Measurements from ENCODE around the gene SIPA1L3.
"Not testable (repeated sequence)": the region's sequence is repeated elsewhere in the genome, so short reads cannot be mapped to it uniquely, and the experiment has no call there.

The SIPA1L3 gene

GRCh38 chr19:38062959-38063761 lies 156.2 kb downstream of the SIPA1L3 start:
- no peaks in the 10 kb centered on the region for H3K36me3 ChIP-seq (ENCODE audit: control insufficient read depth, insufficient read depth, low read length)
- H3K4me3 ChIP-seq (ENCODE audit: low read depth, low read length) = no peak overlapping the region
- no peaks in the 10 kb centered on the region for H3K9me3 ChIP-seq (ENCODE audit: control insufficient read depth, insufficient read depth, low read length)
- H3K27me3 ChIP-seq (ENCODE audit: control insufficient read depth, insufficient read depth, low read length) = no peaks in the 10 kb centered on the region
- H3K27ac ChIP-seq (ENCODE audit: low read depth, low read length) = no peak overlapping the region
- peaks cover 3% of the 10 kb centered on the region; the same call in 1 of the 2 replicates for H3K4me1 ChIP-seq (ENCODE audit: control insufficient read depth, insufficient read depth, low read length)
- no peak overlapping the region for H3K9ac ChIP-seq (ENCODE audit: low read depth, low read length)

- Histone ChIP-seq H3K27me3 (ENCODE audit: control insufficient read depth, insufficient read depth, low read length) (no peaks in the 10 kb centered on the region), H3K27ac (ENCODE audit: low read depth, low read length) (no peak overlapping the region), H3K36me3 (ENCODE audit: control insufficient read depth, insufficient read depth, low read length) (no peaks in the 10 kb centered on the region), H3K4me1 (ENCODE audit: control insufficient read depth, insufficient read depth, low read length) (no peaks in the 10 kb centered on the region), H3K4me3 (ENCODE audit: low read depth, low read length) (no peak overlapping the region), H3K9ac (ENCODE audit: low read depth, low read length) (no peak overlapping the region), H3K9me3 (ENCODE audit: control insufficient read depth, insufficient read depth, low read length) (no peaks in the 10 kb centered on the region)
Observed at GRCh38 chr19:38063928-38064327, 156.9 kb downstream of the SIPA1L3 start.

GRCh38 chr19:38064661-38065425 lies 157.8 kb downstream of the SIPA1L3 start:
- Histone ChIP-seq H3K9ac (ENCODE audit: low read depth, low read length) (no peak overlapping the region), H3K36me3 (ENCODE audit: control insufficient read depth, insufficient read depth, low read length) (no peaks in the 10 kb centered on the region), H3K27ac (ENCODE audit: low read depth, low read length) (no peak overlapping the region), H3K27me3 (ENCODE audit: control insufficient read depth, insufficient read depth, low read length) (no peaks in the 10 kb centered on the region), H3K4me3 (ENCODE audit: low read depth, low read length) (no peak overlapping the region), H3K9me3 (ENCODE audit: control insufficient read depth, insufficient read depth, low read length) (no peaks in the 10 kb centered on the region), H3K4me1 (ENCODE audit: control insufficient read depth, insufficient read depth, low read length) (no peaks in the 10 kb centered on the region)

- not testable (repeated sequence) for H3K9me3 ChIP-seq (ENCODE audit: control insufficient read depth, insufficient read depth, low read length); H3K9ac ChIP-seq (ENCODE audit: low read depth, low read length); H3K27me3 ChIP-seq (ENCODE audit: control insufficient read depth, insufficient read depth, low read length); H3K4me1 ChIP-seq (ENCODE audit: control insufficient read depth, insufficient read depth, low read length); H3K4me3 ChIP-seq (ENCODE audit: low read depth, low read length); H3K27ac ChIP-seq (ENCODE audit: low read depth, low read length); H3K36me3 ChIP-seq (ENCODE audit: control insufficient read depth, insufficient read depth, low read length)
Observed at GRCh38 chr19:38065775-38066174, 158.8 kb downstream of the SIPA1L3 start.

- no peaks in the 10 kb centered on the region for H3K36me3 ChIP-seq (ENCODE audit: control insufficient read depth, insufficient read depth, low read length)
- no peaks in the 10 kb centered on the region for H3K9me3 ChIP-seq (ENCODE audit: control insufficient read depth, insufficient read depth, low read length)
- no peak overlapping the region for H3K4me3 ChIP-seq (ENCODE audit: low read depth, low read length)
- H3K4me1 ChIP-seq (ENCODE audit: control insufficient read depth, insufficient read depth, low read length) = no peaks in the 10 kb centered on the region
- H3K9ac ChIP-seq (ENCODE audit: low read depth, low read length) = no peak overlapping the region
- no peaks in the 10 kb centered on the region for H3K27me3 ChIP-seq (ENCODE audit: control insufficient read depth, insufficient read depth, low read length)
- no peak overlapping the region for H3K27ac ChIP-seq (ENCODE audit: low read depth, low read length)
Observed at GRCh38 chr19:38068826-38069225, 161.8 kb downstream of the SIPA1L3 start.

- Histone ChIP-seq H3K4me3 (ENCODE audit: low read depth, low read length) (no peak overlapping the region), H3K27ac (ENCODE audit: low read depth, low read length) (no peak overlapping the region), H3K27me3 (ENCODE audit: control insufficient read depth, insufficient read depth, low read length) (no peaks in the 10 kb centered on the region), H3K9me3 (ENCODE audit: control insufficient read depth, insufficient read depth, low read length) (no peaks in the 10 kb centered on the region), H3K36me3 (ENCODE audit: control insufficient read depth, insufficient read depth, low read length) (no peaks in the 10 kb centered on the region), H3K9ac (ENCODE audit: low read depth, low read length) (no peak overlapping the region), H3K4me1 (ENCODE audit: control insufficient read depth, insufficient read depth, low read length) (peaks cover 3% of the 10 kb centered on the region; the same call in 1 of the 2 replicates)
Observed at GRCh38 chr19:38070573-38070972, 163.6 kb downstream of the SIPA1L3 start.

GRCh38 chr19:38071054-38071453 lies 164.0 kb downstream of the SIPA1L3 start:
- not testable (repeated sequence) for H3K27ac ChIP-seq (ENCODE audit: low read depth, low read length); H3K27me3 ChIP-seq (ENCODE audit: control insufficient read depth, insufficient read depth, low read length); H3K9me3 ChIP-seq (ENCODE audit: control insufficient read depth, insufficient read depth, low read length); H3K36me3 ChIP-seq (ENCODE audit: control insufficient read depth, insufficient read depth, low read length); H3K4me1 ChIP-seq (ENCODE audit: control insufficient read depth, insufficient read depth, low read length); H3K9ac ChIP-seq (ENCODE audit: low read depth, low read length); H3K4me3 ChIP-seq (ENCODE audit: low read depth, low read length)

GRCh38 chr19:38071647-38072046 lies 164.6 kb downstream of the SIPA1L3 start:
- Histone ChIP-seq H3K9ac (ENCODE audit: low read depth, low read length) (no peak overlapping the region), H3K27me3 (ENCODE audit: control insufficient read depth, insufficient read depth, low read length) (no peaks in the 10 kb centered on the region), H3K27ac (ENCODE audit: low read depth, low read length) (no peak overlapping the region), H3K9me3 (ENCODE audit: control insufficient read depth, insufficient read depth, low read length) (no peaks in the 10 kb centered on the region), H3K36me3 (ENCODE audit: control insufficient read depth, insufficient read depth, low read length) (no peaks in the 10 kb centered on the region), H3K4me3 (ENCODE audit: low read depth, low read length) (no peak overlapping the region), H3K4me1 (ENCODE audit: control insufficient read depth, insufficient read depth, low read length) (peaks cover 3% of the 10 kb centered on the region; the same call in 1 of the 2 replicates)

- H3K36me3 ChIP-seq (ENCODE audit: control insufficient read depth, insufficient read depth, low read length) = no peaks in the 10 kb centered on the region
- no peak overlapping the region for H3K9ac ChIP-seq (ENCODE audit: low read depth, low read length)
- no peak overlapping the region for H3K27ac ChIP-seq (ENCODE audit: low read depth, low read length)
- H3K9me3 ChIP-seq (ENCODE audit: control insufficient read depth, insufficient read depth, low read length) = no peaks in the 10 kb centered on the region
- H3K4me3 ChIP-seq (ENCODE audit: low read depth, low read length) = no peak overlapping the region
- no peaks in the 10 kb centered on the region for H3K27me3 ChIP-seq (ENCODE audit: control insufficient read depth, insufficient read depth, low read length)
- peaks cover 3% of the 10 kb centered on the region; the same call in 1 of the 2 replicates for H3K4me1 ChIP-seq (ENCODE audit: control insufficient read depth, insufficient read depth, low read length)
Observed at GRCh38 chr19:38072776-38073750, 166.1 kb downstream of the SIPA1L3 start.

GRCh38 chr19:38073841-38074685 lies 167.1 kb downstream of the SIPA1L3 start:
- Histone ChIP-seq H3K27me3 (ENCODE audit: control insufficient read depth, insufficient read depth, low read length) (no peaks in the 10 kb centered on the region), H3K27ac (ENCODE audit: low read depth, low read length) (no peak overlapping the region), H3K9ac (ENCODE audit: low read depth, low read length) (no peak overlapping the region), H3K36me3 (ENCODE audit: control insufficient read depth, insufficient read depth, low read length) (no peaks in the 10 kb centered on the region), H3K4me1 (ENCODE audit: control insufficient read depth, insufficient read depth, low read length) (peaks cover 3% of the 10 kb centered on the region; the same call in 1 of the 2 replicates), H3K9me3 (ENCODE audit: control insufficient read depth, insufficient read depth, low read length) (no peaks in the 10 kb centered on the region), H3K4me3 (ENCODE audit: low read depth, low read length) (no peak overlapping the region)
